Osteocyte (in vitro differentiated cells): Measurements from ENCODE around the gene NTPCR. TPM values are rescaled to one million over a fixed set of nuclear protein-coding genes. Genes with fewer than 3 reads are reported as not detected.

Source experiments
- DNase-seq: peaks from one replicate; pipeline ENCODE4 v3.0.0; 2021; ENCODE audit warnings: mixed read lengths; ENCODE audit not compliant: unreplicated experiment; ENCODE audit errors: extremely low spot score
- H3K27ac Mint-ChIP-seq: one replicate; pipeline ENCODE4 v1.8.0; 2021; ENCODE audit warnings: mild to moderate bottlenecking, mixed read lengths; ENCODE audit not compliant: unreplicated experiment
- H3K27me3 Mint-ChIP-seq: one replicate; pipeline ENCODE4 v1.8.0; 2021; ENCODE audit warnings: mixed read lengths; ENCODE audit not compliant: unreplicated experiment
- H3K36me3 Mint-ChIP-seq: one replicate; pipeline ENCODE4 v1.8.0; 2021; ENCODE audit warnings: mixed read lengths; ENCODE audit not compliant: unreplicated experiment
- H3K4me1 Mint-ChIP-seq: one replicate; pipeline ENCODE4 v1.8.0; 2021; ENCODE audit warnings: mixed read lengths; ENCODE audit not compliant: unreplicated experiment
- H3K4me3 Mint-ChIP-seq: one replicate; pipeline ENCODE4 v1.8.0; 2021; ENCODE audit warnings: mild to moderate bottlenecking, moderate library complexity, mixed read lengths; ENCODE audit not compliant: unreplicated experiment
- H3K9me3 Mint-ChIP-seq: one replicate; pipeline ENCODE4 v1.8.0; 2021; ENCODE audit warnings: mixed read lengths; ENCODE audit not compliant: unreplicated experiment
- total RNA-seq: library from RNA; stranded (reverse); gene quantifications from 2 replicates; pipeline ENCODE4 v1.2.1, GENCODE V29; 2021
- TF ChIP-seq, protein P1 (sequence below): fragments of 200-600 bp; sonication (generic); IDR thresholded peaks from 2 replicates; pipeline ENCODE4 v1.5.0; 2021; ENCODE audit warnings: antibody characterized with exemption, mild to moderate bottlenecking, moderate library complexity

NTPCR gene
- total RNA-seq, 1 donor from 2014 or later, result 29.6 TPM

DNA sequence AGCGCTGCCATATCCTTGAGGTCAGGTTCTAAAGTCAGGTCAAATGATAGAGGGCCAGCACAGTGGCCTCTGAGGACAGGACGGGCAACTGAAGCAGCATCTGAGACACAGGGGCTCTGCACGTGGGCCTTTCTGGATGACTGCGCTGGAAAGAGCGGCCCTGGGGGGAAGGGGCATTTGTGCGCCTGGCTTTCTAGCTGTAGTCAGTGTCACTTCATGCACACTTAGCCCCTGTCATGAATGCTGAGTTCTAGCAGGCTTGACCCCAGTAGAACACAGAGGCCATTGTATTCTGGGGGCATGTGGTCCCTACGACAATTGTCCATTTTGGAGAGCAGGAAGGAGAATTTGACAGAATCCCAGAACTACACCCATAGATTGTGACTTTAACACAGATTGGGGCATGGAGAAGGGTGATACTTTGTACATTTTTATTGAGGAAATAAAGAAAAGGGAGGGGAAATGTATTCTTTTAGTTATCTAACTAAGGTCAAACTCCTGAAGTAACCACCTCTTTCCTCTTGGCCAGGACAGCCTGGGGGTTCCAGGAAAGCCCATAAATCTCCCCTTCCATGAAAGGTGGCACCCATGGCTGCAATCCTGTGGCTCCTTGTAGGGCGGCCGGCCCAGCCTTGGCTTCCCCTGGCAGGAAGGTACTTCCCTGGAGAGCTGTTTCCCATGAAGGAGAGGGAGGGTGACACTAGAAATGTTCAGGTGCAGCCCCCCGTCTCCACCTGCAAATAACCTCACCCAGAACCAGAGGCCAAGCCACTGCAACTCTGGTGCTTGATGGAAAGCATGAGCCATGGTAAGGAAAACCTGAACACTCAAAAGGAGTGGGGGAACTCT lies 34.4 kb downstream of the NTPCR start:
- H3K36me3 Mint-ChIP-seq, result peaks cover 4% of the 10 kb centered on the region
- TF ChIP-seq, protein P1, sequence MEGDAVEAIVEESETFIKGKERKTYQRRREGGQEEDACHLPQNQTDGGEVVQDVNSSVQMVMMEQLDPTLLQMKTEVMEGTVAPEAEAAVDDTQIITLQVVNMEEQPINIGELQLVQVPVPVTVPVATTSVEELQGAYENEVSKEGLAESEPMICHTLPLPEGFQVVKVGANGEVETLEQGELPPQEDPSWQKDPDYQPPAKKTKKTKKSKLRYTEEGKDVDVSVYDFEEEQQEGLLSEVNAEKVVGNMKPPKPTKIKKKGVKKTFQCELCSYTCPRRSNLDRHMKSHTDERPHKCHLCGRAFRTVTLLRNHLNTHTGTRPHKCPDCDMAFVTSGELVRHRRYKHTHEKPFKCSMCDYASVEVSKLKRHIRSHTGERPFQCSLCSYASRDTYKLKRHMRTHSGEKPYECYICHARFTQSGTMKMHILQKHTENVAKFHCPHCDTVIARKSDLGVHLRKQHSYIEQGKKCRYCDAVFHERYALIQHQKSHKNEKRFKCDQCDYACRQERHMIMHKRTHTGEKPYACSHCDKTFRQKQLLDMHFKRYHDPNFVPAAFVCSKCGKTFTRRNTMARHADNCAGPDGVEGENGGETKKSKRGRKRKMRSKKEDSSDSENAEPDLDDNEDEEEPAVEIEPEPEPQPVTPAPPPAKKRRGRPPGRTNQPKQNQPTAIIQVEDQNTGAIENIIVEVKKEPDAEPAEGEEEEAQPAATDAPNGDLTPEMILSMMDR, result no peak
- peak; percentile 64 for DNase-seq
- H3K4me1 Mint-ChIP-seq, result peaks cover 9% of the 10 kb centered on the region
- no peaks in the 10 kb centered on the region for H3K27me3 Mint-ChIP-seq
- no peak overlapping the region for H3K27ac Mint-ChIP-seq
- H3K9me3 Mint-ChIP-seq, result no peaks in the 10 kb centered on the region
- H3K4me3 Mint-ChIP-seq, result no peak overlapping the region

DNA sequence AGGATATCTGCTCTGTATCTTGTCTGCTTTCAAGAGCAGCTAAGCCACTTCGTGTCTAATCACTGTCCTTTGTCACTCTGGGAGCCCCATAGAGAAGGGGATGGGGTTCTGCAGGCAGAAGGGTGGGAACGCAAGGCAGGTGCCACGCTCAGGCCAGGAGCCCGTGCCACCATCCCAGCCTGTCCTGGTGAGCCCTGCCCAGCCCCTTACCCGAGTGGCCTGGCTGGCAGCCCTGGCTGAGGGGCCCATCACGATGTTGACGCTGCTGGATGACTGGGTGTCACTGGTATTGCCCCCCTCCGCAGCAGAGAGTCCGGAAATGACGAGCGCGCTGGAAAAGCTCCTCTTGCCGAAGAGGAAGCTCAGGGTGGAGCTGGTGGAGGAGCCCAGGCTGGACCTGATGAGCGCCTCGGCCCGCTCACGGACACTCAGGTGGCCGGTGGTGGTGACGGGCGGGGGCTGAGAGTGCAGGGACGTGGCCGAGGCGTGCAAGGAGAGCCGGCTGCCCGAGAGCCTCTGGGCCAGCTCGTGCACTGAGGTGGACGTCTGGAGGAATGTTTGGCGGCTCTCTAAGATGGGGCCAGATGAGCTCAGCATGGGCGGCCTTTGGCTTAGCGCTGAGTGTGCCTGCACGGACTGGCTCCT lies 35.6 kb downstream of the NTPCR start:
- TF ChIP-seq, protein P1, result no peak
- peaks cover 4% of the 10 kb centered on the region for H3K36me3 Mint-ChIP-seq
- no peaks in the 10 kb centered on the region for H3K27me3 Mint-ChIP-seq
- peak; percentile 81 for DNase-seq
- no peak overlapping the region for H3K4me3 Mint-ChIP-seq
- H3K9me3 Mint-ChIP-seq, result no peaks in the 10 kb centered on the region
- no peak overlapping the region for H3K27ac Mint-ChIP-seq
- H3K4me1 Mint-ChIP-seq, result peaks cover 9% of the 10 kb centered on the region

DNA sequence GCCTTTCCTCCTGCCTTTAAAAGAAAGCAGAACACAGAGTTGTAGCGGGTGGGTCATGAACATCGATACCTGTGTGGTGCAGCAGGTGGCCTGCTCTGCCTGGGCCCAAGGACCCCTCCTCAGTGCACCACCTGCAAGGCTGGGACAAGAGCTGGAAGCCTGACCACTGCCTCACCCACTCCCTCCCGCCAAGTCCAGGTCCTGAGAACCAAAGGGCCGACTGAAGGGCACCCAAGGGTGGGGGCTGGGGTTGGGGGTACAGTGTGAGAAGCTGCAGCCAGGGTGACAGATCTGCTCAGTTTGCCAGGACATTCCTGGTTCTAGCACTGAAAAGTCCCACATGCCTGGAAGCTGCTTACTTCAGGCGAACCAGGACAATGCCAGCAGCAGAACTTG lies 36.1 kb downstream of the NTPCR start:
- TF ChIP-seq, protein P1, result no peak
- peak; percentile 59 for DNase-seq
- no peak overlapping the region for H3K27ac Mint-ChIP-seq
- no peaks in the 10 kb centered on the region for H3K27me3 Mint-ChIP-seq
- H3K9me3 Mint-ChIP-seq, result no peaks in the 10 kb centered on the region
- no peak overlapping the region for H3K4me3 Mint-ChIP-seq
- H3K36me3 Mint-ChIP-seq, result peaks cover 6% of the 10 kb centered on the region
- H3K4me1 Mint-ChIP-seq, result peaks cover 9% of the 10 kb centered on the region

DNA sequence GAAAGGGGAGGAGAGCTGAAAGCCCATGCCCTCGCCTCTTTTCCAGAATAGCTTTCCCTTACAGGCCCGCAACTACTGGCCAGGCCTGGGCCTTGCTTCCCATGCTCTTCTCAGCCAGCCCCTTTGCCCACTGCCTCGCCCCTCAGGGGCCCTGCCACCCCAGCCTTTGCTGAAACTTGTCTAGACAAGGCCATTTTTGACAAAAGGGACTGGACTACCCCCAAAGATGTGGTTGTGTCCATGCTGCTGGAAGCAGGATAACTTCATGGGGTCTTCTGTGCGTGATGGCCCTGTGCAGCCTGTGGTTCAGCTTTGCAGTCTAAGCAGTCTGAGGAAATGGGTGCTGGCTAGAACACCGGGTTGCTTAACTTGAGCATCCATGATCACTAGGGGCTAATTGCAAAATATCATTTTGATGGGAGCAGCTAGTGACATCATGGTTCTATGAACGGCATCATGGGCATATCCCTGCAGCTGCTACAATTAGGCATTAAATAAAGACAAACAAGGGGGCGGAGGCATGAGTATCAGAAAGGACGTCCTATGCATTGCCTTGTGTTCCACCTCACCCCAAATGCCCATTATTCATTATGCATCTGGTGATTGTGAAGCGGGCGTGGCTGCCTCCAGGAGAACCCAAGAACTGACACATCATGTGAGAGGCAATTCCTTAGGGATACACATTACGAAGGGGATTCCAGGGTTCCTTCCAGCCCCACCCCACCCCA lies 36.8 kb downstream of the NTPCR start:
- no peaks in the 10 kb centered on the region for H3K27me3 Mint-ChIP-seq
- TF ChIP-seq, protein P1, result no peak
- DNase-seq, result peak; percentile 72
- H3K36me3 Mint-ChIP-seq, result peaks cover 10% of the 10 kb centered on the region
- peaks cover 8% of the 10 kb centered on the region for H3K4me1 Mint-ChIP-seq
- no peak overlapping the region for H3K27ac Mint-ChIP-seq
- H3K4me3 Mint-ChIP-seq, result no peak overlapping the region
- H3K9me3 Mint-ChIP-seq, result no peaks in the 10 kb centered on the region

DNA sequence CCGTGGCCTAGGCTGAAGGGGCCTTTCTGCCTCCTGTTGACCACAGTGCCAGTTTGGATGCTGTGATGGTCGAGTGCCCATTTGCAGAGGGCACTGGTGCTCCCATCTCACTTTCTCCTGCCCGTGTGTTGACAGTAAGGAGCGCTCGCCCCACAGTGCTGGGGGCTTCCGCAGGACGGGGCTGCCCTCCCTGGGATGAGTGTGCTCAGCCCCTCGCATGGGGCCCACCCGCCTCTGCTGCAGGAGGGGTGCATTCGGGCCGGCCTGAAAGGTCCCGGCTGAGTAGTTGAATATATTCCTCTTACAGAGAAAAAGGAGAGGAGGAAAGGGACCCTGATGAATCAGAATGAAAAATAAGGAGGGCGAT lies 37.3 kb downstream of the NTPCR start:
- H3K36me3 Mint-ChIP-seq, result peaks cover 15% of the 10 kb centered on the region
- no peak overlapping the region for H3K4me3 Mint-ChIP-seq
- no peak overlapping the region for H3K27ac Mint-ChIP-seq

More for the DNA sequence above, 37.3 kb downstream of the NTPCR start:
- peak; percentile 83 for DNase-seq
- H3K9me3 Mint-ChIP-seq, result no peaks in the 10 kb centered on the region
- TF ChIP-seq, protein P1, result no peak
- no peaks in the 10 kb centered on the region for H3K27me3 Mint-ChIP-seq
- peaks cover 3% of the 10 kb centered on the region for H3K4me1 Mint-ChIP-seq
